Panc1 (cell line): ENCODE measurements around the gene DUSP10. TPM values are rescaled to one million over a fixed set of nuclear protein-coding genes. Genes with fewer than 3 reads are reported as not detected.

ENCODE experiments used
- ATAC-seq: fragments of 200-7000 bp; cut with Tn5 transposase; 2 replicates; pipeline ENCODE4 v1.9.1; 2020; ENCODE audit warnings: mild to moderate bottlenecking, moderate library complexity
- BruUV-seq: library from RNA; stranded (reverse); fragments of 400-500 nt; replicated peaks from 2 replicates; lab custom pipeline; 2021; lab: Mats Ljungman, UMichigan
- CTCF ChIA-PET: fragments of 300-600 bp; sonication (Branson Sonifier 250); formaldehyde crosslinking; loops from one replicate; lab custom pipeline; 2022; ENCODE audit warnings: antibody characterized with exemption; lab: Charles Lee
- POLR2A ChIA-PET: fragments of 300-600 bp; sonication (Branson Sonifier 250); formaldehyde crosslinking; loops from one replicate; lab custom pipeline; 2022; ENCODE audit warnings: antibody characterized with exemption; lab: Charles Lee
- DNase-seq: peaks from one replicate; pipeline ENCODE4 v3.0.0-alpha.2; 2010; ENCODE audit warnings: low read depth, low spot score
- H3K27ac ChIP-seq: 2 replicates; pipeline ENCODE4 v1.5.1; 2011; ENCODE audit warnings: mild to moderate bottlenecking, low read length, inconsistent platforms
- H3K27me3 ChIP-seq: fragments of 200-500 bp; sonication (Bioruptor generic); 2 replicates; pipeline ENCODE4 v1.6.0; 2014; ENCODE audit warnings: low read length, inconsistent platforms; ENCODE audit not compliant: control insufficient read depth, insufficient read depth
- H3K36me3 ChIP-seq: fragments of 200-500 bp; sonication (Bioruptor generic); 2 replicates; pipeline ENCODE4 v1.5.1; 2014; ENCODE audit warnings: inconsistent platforms, mild to moderate bottlenecking, low read length, moderate library complexity; ENCODE audit not compliant: control insufficient read depth, insufficient read depth
- H3K4me1 ChIP-seq: 2 replicates; pipeline ENCODE4 v1.5.1; 2011; ENCODE audit warnings: inconsistent platforms, mild to moderate bottlenecking, low read length, moderate library complexity; ENCODE audit not compliant: control insufficient read depth, insufficient read depth
- H3K4me3 ChIP-seq, 2 experiments: 2 replicates each; pipeline ENCODE4 v1.5.1; 2011 to 2012; ENCODE audit warnings: low read depth in 2 of 2, low read length in 2 of 2, mild to moderate bottlenecking in 2 of 2, inconsistent platforms in 1 of 2, moderate library complexity in 1 of 2
- H3K9me3 ChIP-seq: fragments of 200-500 bp; sonication (Bioruptor generic); 2 replicates; pipeline ENCODE4 v1.5.1; 2014; ENCODE audit warnings: low read depth, mild to moderate bottlenecking, inconsistent platforms, low read length, moderate library complexity; ENCODE audit not compliant: control insufficient read depth, insufficient read depth
- CTCF ChIP-seq: fragments of 450-650 bp; IDR thresholded peaks from 2 replicates; pipeline ENCODE4 v1.5.1; 2017; ENCODE audit warnings: mild to moderate bottlenecking
- POLR2AphosphoS5 ChIP-seq: IDR thresholded peaks from 2 replicates; pipeline ENCODE4 v1.6.1; 2012; ENCODE audit warnings: mild to moderate bottlenecking, low read depth, low read length, moderate library complexity
- REST ChIP-seq, 2 experiments: IDR thresholded peaks; 2 replicates each; pipeline ENCODE4 v1.6.1; 2011 to 2012; ENCODE audit warnings: low read depth in 2 of 2, control low read depth in 1 of 2, low read length in 1 of 2, mild to moderate bottlenecking in 1 of 2, moderate library complexity in 1 of 2; ENCODE audit not compliant: insufficient read depth in 1 of 2
- SIN3A ChIP-seq: IDR thresholded peaks from 2 replicates; pipeline ENCODE4 v1.6.1; 2012; ENCODE audit warnings: low read depth, mild to moderate bottlenecking, low read length, moderate library complexity, borderline replicate concordance; ENCODE audit not compliant: insufficient read depth
- TCF7L2 ChIP-seq: IDR thresholded peaks from 2 replicates; pipeline ENCODE4 v1.6.1; 2011; ENCODE audit warnings: mild to moderate bottlenecking, low read depth, low read length, inconsistent platforms
- in situ Hi-C: cut with HindIII; loops from 2 replicates; pipeline ENCODE4 v1.10.0; 2016; ENCODE audit warnings: low sequenced_read_pairs, low pct_unique_long_range_greater_than_20kb
- intact Hi-C: fragments of 100-400 bp; cut with micrococcal nuclease; formaldehyde crosslinking; loops from one replicate; pipeline ENCODE4 v1.10.0; 2022; ENCODE audit not compliant: unreplicated experiment
- total RNA-seq: library from RNA; stranded (reverse); gene quantifications from one replicate; pipeline ENCODE4 v1.2.1, GENCODE V29; 2021; ENCODE audit not compliant: unreplicated experiment

Gene DUSP10
- total RNA-seq, 1 experiment from 2014 or later: 1.4 TPM

GRCh38 chr1:221772117-221772516, 30.2 kb upstream of the DUSP10 start:
- ATAC-seq (no peak), DNase-seq (no peak)
- H3K9me3 ChIP-seq: no peaks in the 10 kb centered on the region
- no peaks in the 10 kb centered on the region for H3K27me3 ChIP-seq
- CTCF ChIA-PET: no interaction called here
- intact Hi-C loops: no loop called here
- BruUV-seq: no TSS peak
- TF ChIP-seq CTCF (no peak), TCF7L2 (no peak), SIN3A (no peak), POLR2AphosphoS5 (no peak), REST (IDR thresholded peaks at IDR 0.05; ENCODE audit: insufficient read depth in 1 of 2, low read depth in 2 of 2, low read length in 1 of 2) (no peak)
- in situ Hi-C loops: no loop called here
- no peak overlapping the region for H3K4me3 ChIP-seq
- no peak overlapping the region for H3K27ac ChIP-seq
- H3K4me1 ChIP-seq: no peaks in the 10 kb centered on the region
- POLR2A ChIA-PET: no interaction called here
- no peaks in the 10 kb centered on the region for H3K36me3 ChIP-seq

- no TSS peak for BruUV-seq
- no peaks in the 10 kb centered on the region for H3K27me3 ChIP-seq
- POLR2A ChIA-PET: no interaction called here
- in situ Hi-C loops: no loop called here
- CTCF ChIA-PET: no interaction called here
- no peaks in the 10 kb centered on the region for H3K36me3 ChIP-seq
- TF ChIP-seq REST (IDR thresholded peaks at IDR 0.05; ENCODE audit: insufficient read depth in 1 of 2, low read depth in 2 of 2, low read length in 1 of 2): no peak
- TF ChIP-seq CTCF: no peak
- no peak for TF ChIP-seq POLR2AphosphoS5
- no peak for TF ChIP-seq TCF7L2
- TF ChIP-seq SIN3A: no peak
- H3K9me3 ChIP-seq: no peaks in the 10 kb centered on the region
- no peak overlapping the region for H3K4me3 ChIP-seq
- ATAC-seq: no peak
- H3K27ac ChIP-seq: no peak overlapping the region
- intact Hi-C loops: no loop called here
- no peaks in the 10 kb centered on the region for H3K4me1 ChIP-seq
- no peak for DNase-seq
Observed at GRCh38 chr1:221768444-221769066, 26.7 kb upstream of the DUSP10 start.
